K562 (cell line): Measurements from ENCODE around the gene MRGPRD. TPM values are rescaled to one million over a fixed set of nuclear protein-coding genes. Genes with fewer than 3 reads are reported as not detected.
A peak's percentile ranks its signal among the peaks of the same experiment; 100 is the strongest.

ENCODE experiments used
- BHLHE40 ChIP-seq: IDR thresholded peaks from 2 replicates; pipeline ENCODE4 v1.6.1; 2011; ENCODE audit warnings: low read length, improper control_type of control experiment
- CREBBP ChIP-seq: IDR thresholded peaks from one replicate; pipeline ENCODE4 v1.6.1; 2012; ENCODE audit warnings: low read depth, mild to moderate bottlenecking, control low read depth, inconsistent platforms, low read length
- FOSL1 ChIP-seq: fragments of 200-800 bp; sonication (Bioruptor generic); conservative IDR thresholded peaks from 2 replicates; pipeline ENCODE4 v1.6.1; 2016; ENCODE audit warnings: missing genetic modification characterization, missing compliant biosample characterization
- GATAD2B ChIP-seq: fragments of 450-650 bp; IDR thresholded peaks from 2 replicates; pipeline ENCODE4 v1.6.1; 2017; ENCODE audit warnings: mild to moderate bottlenecking, borderline replicate concordance
- HMG20B ChIP-seq: fragments of 250-450 bp; sonication (Bioruptor Pico); IDR thresholded peaks from 2 replicates; pipeline ENCODE4 v1.5.0; 2021; ENCODE audit warnings: mild to moderate bottlenecking
- JUN ChIP-seq, 2 experiments: sonication (generic) in 1 of 2; formaldehyde crosslinking in 1 of 2; IDR thresholded peaks; 2 replicates each; pipeline versions ENCODE4 v1.6.1 to v1.8.0; 2012 to 2022; ENCODE audit warnings: borderline replicate concordance in 2 of 2, mild to moderate bottlenecking in 2 of 2, improper control_type of control experiment in 1 of 2, low read depth in 1 of 2, low read length in 1 of 2, missing genetic modification reagents in 1 of 2
- L3MBTL2 ChIP-seq: fragments of 450-650 bp; IDR thresholded peaks from 2 replicates; pipeline ENCODE4 v1.6.1; 2016; ENCODE audit warnings: mild to moderate bottlenecking, moderate library complexity
- MTA2 ChIP-seq: fragments of 450-650 bp; IDR thresholded peaks from 2 replicates; pipeline ENCODE4 v1.6.1; 2016; ENCODE audit warnings: low read depth
- NR3C1 ChIP-seq: sonication (generic); formaldehyde crosslinking; IDR thresholded peaks from 2 replicates; pipeline ENCODE4 v1.8.1; 2022; ENCODE audit warnings: missing genetic modification reagents
- OTX1 ChIP-seq: fragments of 450-650 bp; formaldehyde crosslinking; IDR thresholded peaks from 2 replicates; pipeline ENCODE4 v1.4.0; 2022; ENCODE audit warnings: mild to moderate bottlenecking
- RFX7 ChIP-seq: fragments of 250-450 bp; sonication (Bioruptor Pico); IDR thresholded peaks from 2 replicates; pipeline ENCODE4 v1.5.1; 2021; ENCODE audit warnings: mild to moderate bottlenecking
- YBX1 ChIP-seq: fragments of 450-650 bp; IDR thresholded peaks from 2 replicates; pipeline ENCODE4 v1.7.1; 2016; ENCODE audit warnings: mild to moderate bottlenecking
- ZKSCAN1 ChIP-seq: fragments of 150-350 bp; IDR thresholded peaks from 2 replicates; pipeline ENCODE4 v1.6.1; 2016; ENCODE audit warnings: low read depth, low read length
- ZKSCAN8 ChIP-seq: fragments of 200-800 bp; sonication (Bioruptor generic); IDR thresholded peaks from 2 replicates; pipeline ENCODE4 v1.6.1; 2016; ENCODE audit warnings: missing genetic modification characterization, missing compliant biosample characterization
- ZNF143 ChIP-seq: sonication (generic); formaldehyde crosslinking; IDR thresholded peaks from 2 replicates; pipeline ENCODE4 v1.9.0; 2022; ENCODE audit warnings: mild to moderate bottlenecking, missing genetic modification reagents
- ZNF436 ChIP-seq: fragments of 250-450, 450-650 bp; sonication (Bioruptor Pico); formaldehyde crosslinking; IDR thresholded peaks from 2 replicates; pipeline ENCODE4 v1.7.0; 2020; ENCODE audit warnings: mild to moderate bottlenecking
- ZNF445 ChIP-seq: fragments of 250-450 bp; sonication (Bioruptor Pico); IDR thresholded peaks from 2 replicates; pipeline ENCODE4 v1.4.0; 2020; ENCODE audit warnings: low read depth, mild to moderate bottlenecking, moderate library complexity
- ZNF583 ChIP-seq: fragments of 250-450 bp; sonication (Bioruptor Pico); IDR thresholded peaks from 2 replicates; pipeline ENCODE4 v1.4.0; 2020
- ZNF75A ChIP-seq: fragments of 450-650 bp; formaldehyde crosslinking; IDR thresholded peaks from 2 replicates; pipeline ENCODE4 v1.4.0; 2020; ENCODE audit warnings: mild to moderate bottlenecking
- polyA plus RNA-seq, 8 experiments: library from polyadenylated mRNA; depleted of rRNA in 4 of 8; stranded (reverse) in 5 of 8; unstranded in 3 of 8; fragments of >200 nt; fragmentation: Nextera tagmentation in 2 of 8; fragmentation: Illumina TruSeq in 1 of 8; extraction: Ambion mirVana in 2 of 8; extraction: Trizol in 1 of 8; gene quantifications; 2 replicates each; pipeline versions ENCODE4 v1.2.1 to v1.2.3, GENCODE V29; 2011 to 2014; ENCODE audit warnings: inconsistent platforms in 1 of 8, missing spikeins in 1 of 8
- total RNA-seq, 7 experiments: library from RNA; depleted of rRNA in 6 of 7; stranded (reverse); fragments of >200 nt in 6 of 7; fragmentation: Illumina TruSeq in 2 of 7; extraction: Trizol in 2 of 7; gene quantifications; 2 replicates each; pipeline versions ENCODE4 v1.2.1 to v1.2.3, GENCODE V29; 2011 to 2021; ENCODE audit warnings: low replicate concordance in 1 of 7
- TF ChIP-seq, protein P1 (sequence below): sonication (generic); IDR thresholded peaks from 2 replicates; pipeline ENCODE4 v1.6.1; 2016
- TF ChIP-seq, protein P2 (sequence below): sonication (generic); formaldehyde crosslinking; IDR thresholded peaks from 2 replicates; pipeline ENCODE4 v1.8.0; 2022; ENCODE audit warnings: missing genetic modification reagents, mild to moderate bottlenecking, moderate library complexity, borderline replicate concordance
- TF ChIP-seq, protein P3 (sequence below), 2 experiments: fragments of 250-450 bp in 1 of 2; fragments of 450-650 bp in 1 of 2; sonication (Bioruptor Pico) in 1 of 2; IDR thresholded peaks; 2 replicates each; pipeline versions ENCODE4 v1.6.1 to v1.8.0; 2016 to 2021; ENCODE audit warnings: mild to moderate bottlenecking in 2 of 2, moderate library complexity in 2 of 2, missing compliant biosample characterization in 1 of 2, missing genetic modification characterization in 1 of 2
- TF ChIP-seq, protein P4 (sequence below): IDR thresholded peaks from 3 replicates; pipeline ENCODE4 v1.6.1; 2011; ENCODE audit warnings: borderline replicate concordance, mild to moderate bottlenecking; ENCODE audit not compliant: insufficient read length, insufficient read depth
- TF ChIP-seq, protein P5 (sequence below): fragments of 250-450 bp; sonication (Bioruptor Pico); IDR thresholded peaks from 2 replicates; pipeline ENCODE4 v1.8.0; 2022; ENCODE audit warnings: moderate library complexity, mild to moderate bottlenecking, inconsistent platforms

MRGPRD gene
- total and polyA plus RNA-seq, 9 of the 15 experiments (the other 6 are each of a cell fraction or from before 2014, with no cell fraction given), result not detected

DNA sequence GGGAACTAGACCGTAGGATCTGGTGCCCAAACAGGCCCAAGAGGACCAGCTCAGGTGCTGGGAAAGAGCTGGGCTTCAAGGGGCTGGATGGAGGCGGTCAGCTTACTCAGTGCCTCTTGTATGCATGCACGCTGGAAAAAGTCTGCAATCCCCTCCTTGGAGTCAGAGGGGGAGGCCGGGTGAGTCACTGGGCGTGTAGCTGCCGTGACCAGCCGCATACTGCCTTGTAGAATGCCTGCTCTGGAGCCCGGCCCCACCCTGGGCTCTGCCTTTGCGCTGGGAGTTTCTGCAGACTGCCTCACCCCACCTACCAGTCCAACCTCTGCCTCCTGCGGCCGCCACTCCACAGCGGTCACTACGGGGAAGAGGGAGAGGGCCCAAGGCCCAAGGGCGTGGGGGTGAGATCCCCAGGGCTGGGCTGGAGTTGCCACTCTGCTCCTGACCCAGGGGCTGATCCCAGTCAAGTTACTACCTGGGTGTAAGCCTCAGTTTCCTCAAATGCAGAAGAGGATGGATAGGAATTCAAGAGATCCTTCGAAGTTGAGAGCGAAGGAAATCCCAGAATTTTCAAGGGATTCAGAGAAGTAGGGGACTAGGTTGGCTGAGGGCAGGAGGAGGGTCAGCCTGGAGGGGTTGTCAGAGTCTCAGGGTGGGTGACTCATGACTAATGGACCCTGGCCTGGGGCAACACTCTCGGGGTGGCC is 28.1 kb upstream of the MRGPRD start (continued):
- no peak for TF ChIP-seq ZNF445
- no peak for TF ChIP-seq L3MBTL2
- no peak for TF ChIP-seq ZNF583 (CRISPR knock-in tag)
- 0 out of 2 replicates have a peak, but pooled peaks have one; percentile 8 for TF ChIP-seq BHLHE40
- TF ChIP-seq GATAD2B, result no peak
- no peak for TF ChIP-seq ZNF436 (CRISPR knock-in tag)
- TF ChIP-seq, protein P1, sequence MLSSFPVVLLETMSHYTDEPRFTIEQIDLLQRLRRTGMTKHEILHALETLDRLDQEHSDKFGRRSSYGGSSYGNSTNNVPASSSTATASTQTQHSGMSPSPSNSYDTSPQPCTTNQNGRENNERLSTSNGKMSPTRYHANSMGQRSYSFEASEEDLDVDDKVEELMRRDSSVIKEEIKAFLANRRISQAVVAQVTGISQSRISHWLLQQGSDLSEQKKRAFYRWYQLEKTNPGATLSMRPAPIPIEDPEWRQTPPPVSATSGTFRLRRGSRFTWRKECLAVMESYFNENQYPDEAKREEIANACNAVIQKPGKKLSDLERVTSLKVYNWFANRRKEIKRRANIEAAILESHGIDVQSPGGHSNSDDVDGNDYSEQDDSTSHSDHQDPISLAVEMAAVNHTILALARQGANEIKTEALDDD, result no peak
- TF ChIP-seq YBX1, result no peak
- TF ChIP-seq FOSL1 (tag), result peak; percentile 59
- TF ChIP-seq MTA2, result no peak
- TF ChIP-seq, protein P2, sequence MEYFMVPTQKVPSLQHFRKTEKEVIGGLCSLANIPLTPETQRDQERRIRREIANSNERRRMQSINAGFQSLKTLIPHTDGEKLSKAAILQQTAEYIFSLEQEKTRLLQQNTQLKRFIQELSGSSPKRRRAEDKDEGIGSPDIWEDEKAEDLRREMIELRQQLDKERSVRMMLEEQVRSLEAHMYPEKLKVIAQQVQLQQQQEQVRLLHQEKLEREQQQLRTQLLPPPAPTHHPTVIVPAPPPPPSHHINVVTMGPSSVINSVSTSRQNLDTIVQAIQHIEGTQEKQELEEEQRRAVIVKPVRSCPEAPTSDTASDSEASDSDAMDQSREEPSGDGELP (CRISPR knock-in tag), result no peak
- TF ChIP-seq, protein P3, sequence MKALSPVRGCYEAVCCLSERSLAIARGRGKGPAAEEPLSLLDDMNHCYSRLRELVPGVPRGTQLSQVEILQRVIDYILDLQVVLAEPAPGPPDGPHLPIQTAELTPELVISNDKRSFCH (CRISPR knock-in tag; IDR thresholded peaks at IDR 0.05), result no peak
- TF ChIP-seq, protein P3 (tag; IDR thresholded peaks at IDR 0.05), result no peak
- TF ChIP-seq, protein P4, sequence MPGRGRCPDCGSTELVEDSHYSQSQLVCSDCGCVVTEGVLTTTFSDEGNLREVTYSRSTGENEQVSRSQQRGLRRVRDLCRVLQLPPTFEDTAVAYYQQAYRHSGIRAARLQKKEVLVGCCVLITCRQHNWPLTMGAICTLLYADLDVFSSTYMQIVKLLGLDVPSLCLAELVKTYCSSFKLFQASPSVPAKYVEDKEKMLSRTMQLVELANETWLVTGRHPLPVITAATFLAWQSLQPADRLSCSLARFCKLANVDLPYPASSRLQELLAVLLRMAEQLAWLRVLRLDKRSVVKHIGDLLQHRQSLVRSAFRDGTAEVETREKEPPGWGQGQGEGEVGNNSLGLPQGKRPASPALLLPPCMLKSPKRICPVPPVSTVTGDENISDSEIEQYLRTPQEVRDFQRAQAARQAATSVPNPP, result no peak
- no peak for TF ChIP-seq ZNF75A (CRISPR knock-in tag)
- no peak for TF ChIP-seq NR3C1 (CRISPR knock-in tag)
- no peak for TF ChIP-seq HMG20B (CRISPR knock-in tag)
- TF ChIP-seq RFX7, result no peak
- TF ChIP-seq JUN (IDR thresholded peaks at IDR 0.05; ENCODE audit: borderline replicate concordance, low read depth, low read length), result 0 out of 2 replicates have a peak, but pooled peaks have one; percentile 19
- no peak for TF ChIP-seq JUN (CRISPR knock-in tag; IDR thresholded peaks at IDR 0.05; ENCODE audit: borderline replicate concordance)
- no peak for TF ChIP-seq OTX1
- no peak for TF ChIP-seq ZNF143
- TF ChIP-seq, protein P5, sequence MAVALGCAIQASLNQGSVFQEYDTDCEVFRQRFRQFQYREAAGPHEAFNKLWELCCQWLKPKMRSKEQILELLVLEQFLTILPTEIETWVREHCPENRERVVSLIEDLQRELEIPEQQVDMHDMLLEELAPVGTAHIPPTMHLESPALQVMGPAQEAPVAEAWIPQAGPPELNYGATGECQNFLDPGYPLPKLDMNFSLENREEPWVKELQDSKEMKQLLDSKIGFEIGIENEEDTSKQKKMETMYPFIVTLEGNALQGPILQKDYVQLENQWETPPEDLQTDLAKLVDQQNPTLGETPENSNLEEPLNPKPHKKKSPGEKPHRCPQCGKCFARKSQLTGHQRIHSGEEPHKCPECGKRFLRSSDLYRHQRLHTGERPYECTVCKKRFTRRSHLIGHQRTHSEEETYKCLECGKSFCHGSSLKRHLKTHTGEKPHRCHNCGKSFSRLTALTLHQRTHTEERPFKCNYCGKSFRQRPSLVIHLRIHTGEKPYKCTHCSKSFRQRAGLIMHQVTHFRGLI (CRISPR knock-in tag), result no peak
- TF ChIP-seq CREBBP, result no peak
- TF ChIP-seq ZKSCAN1, result no peak
- TF ChIP-seq ZKSCAN8 (CRISPR knock-in tag), result no peak
